ENCODE data around the gene UBE3A. TPM values are rescaled to one million over a fixed set of nuclear protein-coding genes. Genes with fewer than 3 reads are reported as not detected.
A peak's percentile ranks its signal among the peaks of the same experiment; 100 is the strongest.

Gene UBE3A
- 100 to 1,000 TPM; 107 to 121 TPM for total RNA-seq

- Mint-ChIP-seq H3K27me3 (ENCODE audit: low read depth) (no peaks in the 10 kb centered on the region), H3K4me3 (peak within 1 kb of the TSS; percentile 90 to 94), H3K9me3 (no peaks in the 10 kb centered on the region), H3K36me3 (ENCODE audit: insufficient read depth in 2 of 2) (peaks cover 4 to 8% of the 10 kb centered on the region in 2 donors), H3K27ac (peak within 1 kb of the TSS; percentile 95), H3K4me1 (ENCODE audit: low read depth) (peaks cover 32% of the 10 kb centered on the region)
- peak; percentile 91 to 95 for DNase-seq
- ATAC-seq (replicated peaks in 1 of 2) = peak; percentile 93
Observed at GRCh38 chr15:25438601-25439368, at the start of gene UBE3A. Gene UBE3A, minus strand, starts transcription at chr15:25439024. Its CDS starts 29,917 bp downstream, at chr15:25409107.

- ATAC-seq (replicated peaks in 1 of 2) (no peak), DNase-seq (no peak)
- Mint-ChIP-seq H3K4me3 (no peak overlapping the region), H3K36me3 (ENCODE audit: insufficient read depth in 2 of 2) (no peaks in the 10 kb centered on the region), H3K27ac (no peak overlapping the region), H3K4me1 (ENCODE audit: low read depth) (no peaks in the 10 kb centered on the region), H3K9me3 (peaks cover 0 to 3% of the 10 kb centered on the region in 2 donors), H3K27me3 (ENCODE audit: low read depth) (no peaks in the 10 kb centered on the region)
Observed at GRCh38 chr15:25487226-25487884, 48.5 kb upstream of the UBE3A start.

GRCh38 chr15:25486051-25486450 is 47.2 kb upstream of the UBE3A start:
- H3K9me3 Mint-ChIP-seq = peaks cover 0 to 3% of the 10 kb centered on the region in 2 donors
- H3K36me3 Mint-ChIP-seq (ENCODE audit: insufficient read depth in 2 of 2) = no peaks in the 10 kb centered on the region
- H3K4me3 Mint-ChIP-seq = no peak overlapping the region
- no peak overlapping the region for H3K27ac Mint-ChIP-seq
- H3K4me1 Mint-ChIP-seq (ENCODE audit: low read depth) = no peaks in the 10 kb centered on the region
- DNase-seq (no peak), ATAC-seq (replicated peaks in 1 of 2) (no peak)
- H3K27me3 Mint-ChIP-seq (ENCODE audit: low read depth) = peaks cover 3% of the 10 kb centered on the region

GRCh38 chr15:25481208-25481859 is 42.5 kb upstream of the UBE3A start:
- Mint-ChIP-seq H3K9me3 (peaks cover 0 to 4% of the 10 kb centered on the region in 2 donors), H3K4me1 (ENCODE audit: low read depth) (no peaks in the 10 kb centered on the region), H3K36me3 (ENCODE audit: insufficient read depth in 2 of 2) (no peaks in the 10 kb centered on the region), H3K4me3 (no peak overlapping the region), H3K27me3 (ENCODE audit: low read depth) (peaks cover 21% of the 10 kb centered on the region), H3K27ac (no peak overlapping the region)
- ATAC-seq (replicated peaks in 1 of 2) (no peak), DNase-seq (no peak)

- ATAC-seq (replicated peaks in 1 of 2) (no peak), DNase-seq (no peak)
- H3K9me3 Mint-ChIP-seq = peaks cover 0 to 1% of the 10 kb centered on the region in 2 donors
- peaks cover 21% of the 10 kb centered on the region for H3K27me3 Mint-ChIP-seq (ENCODE audit: low read depth)
- no peaks in the 10 kb centered on the region for H3K4me1 Mint-ChIP-seq (ENCODE audit: low read depth)
- H3K36me3 Mint-ChIP-seq (ENCODE audit: insufficient read depth in 2 of 2) = no peaks in the 10 kb centered on the region
- no peak overlapping the region for H3K27ac Mint-ChIP-seq
- no peak overlapping the region for H3K4me3 Mint-ChIP-seq
Observed at GRCh38 chr15:25478313-25478712, 39.5 kb upstream of the UBE3A start.

- peaks cover 0 to 1% of the 10 kb centered on the region in 2 donors for H3K9me3 Mint-ChIP-seq
- H3K36me3 Mint-ChIP-seq (ENCODE audit: insufficient read depth in 2 of 2) = no peaks in the 10 kb centered on the region
- ATAC-seq (replicated peaks in 1 of 2) (no peak), DNase-seq (no peak)
- no peak overlapping the region for H3K27ac Mint-ChIP-seq
- no peaks in the 10 kb centered on the region for H3K4me1 Mint-ChIP-seq (ENCODE audit: low read depth)
- H3K27me3 Mint-ChIP-seq (ENCODE audit: low read depth) = peaks cover 21% of the 10 kb centered on the region
- no peak overlapping the region for H3K4me3 Mint-ChIP-seq
Observed at GRCh38 chr15:25477816-25478215, 39.0 kb upstream of the UBE3A start.

- Mint-ChIP-seq H3K27ac (no peak overlapping the region), H3K4me1 (ENCODE audit: low read depth) (no peaks in the 10 kb centered on the region), H3K27me3 (ENCODE audit: low read depth) (no peaks in the 10 kb centered on the region), H3K36me3 (ENCODE audit: insufficient read depth in 2 of 2) (peaks cover 0 to 2% of the 10 kb centered on the region in 2 donors), H3K4me3 (no peak overlapping the region), H3K9me3 (peaks cover 0 to 7% of the 10 kb centered on the region in 2 donors)
- ATAC-seq (replicated peaks in 1 of 2) (no peak), DNase-seq (no peak)
Observed at GRCh38 chr15:25474251-25474650, 35.4 kb upstream of the UBE3A start.

GRCh38 chr15:25470230-25470629 is 31.4 kb upstream of the UBE3A start:
- Mint-ChIP-seq H3K36me3 (ENCODE audit: insufficient read depth in 2 of 2) (peaks cover 0 to 4% of the 10 kb centered on the region in 2 donors), H3K4me3 (no peak overlapping the region), H3K4me1 (ENCODE audit: low read depth) (no peaks in the 10 kb centered on the region), H3K27ac (no peak overlapping the region), H3K9me3 (peaks cover 2 to 10% of the 10 kb centered on the region in 2 donors), H3K27me3 (ENCODE audit: low read depth) (no peaks in the 10 kb centered on the region)
- DNase-seq (no peak), ATAC-seq (replicated peaks in 1 of 2) (no peak)

- DNase-seq = no peak
- H3K27me3 Mint-ChIP-seq (ENCODE audit: low read depth) = no peaks in the 10 kb centered on the region
- H3K4me1 Mint-ChIP-seq (ENCODE audit: low read depth) = no peaks in the 10 kb centered on the region
- peaks cover 0 to 4% of the 10 kb centered on the region in 2 donors for H3K36me3 Mint-ChIP-seq (ENCODE audit: insufficient read depth in 2 of 2)
- no peak overlapping the region for H3K4me3 Mint-ChIP-seq
- peaks cover 2 to 10% of the 10 kb centered on the region in 2 donors for H3K9me3 Mint-ChIP-seq
- no peak for ATAC-seq (replicated peaks in 1 of 2)
- no peak overlapping the region for H3K27ac Mint-ChIP-seq
Observed at GRCh38 chr15:25469377-25469776, 30.6 kb upstream of the UBE3A start.

GRCh38 chr15:25468611-25469010 is 29.8 kb upstream of the UBE3A start:
- Mint-ChIP-seq H3K9me3 (peaks cover 2 to 10% of the 10 kb centered on the region in 2 donors), H3K4me1 (ENCODE audit: low read depth) (no peaks in the 10 kb centered on the region), H3K36me3 (ENCODE audit: insufficient read depth in 2 of 2) (peaks cover 0 to 4% of the 10 kb centered on the region in 2 donors), H3K4me3 (no peak overlapping the region), H3K27me3 (ENCODE audit: low read depth) (no peaks in the 10 kb centered on the region), H3K27ac (no peak overlapping the region)
- DNase-seq (no peak), ATAC-seq (replicated peaks in 1 of 2) (no peak)

GRCh38 chr15:25465835-25466234 is 27.0 kb upstream of the UBE3A start:
- Mint-ChIP-seq H3K36me3 (ENCODE audit: insufficient read depth in 2 of 2) (peaks cover 0 to 4% of the 10 kb centered on the region in 2 donors), H3K4me3 (no peak overlapping the region), H3K4me1 (ENCODE audit: low read depth) (no peaks in the 10 kb centered on the region), H3K27ac (no peak overlapping the region), H3K9me3 (peaks cover 2 to 6% of the 10 kb centered on the region in 2 donors), H3K27me3 (ENCODE audit: low read depth) (no peaks in the 10 kb centered on the region)
- ATAC-seq (replicated peaks in 1 of 2) (no peak), DNase-seq (no peak)

GRCh38 chr15:25464784-25465183 is 26.0 kb upstream of the UBE3A start:
- H3K9me3 Mint-ChIP-seq = peaks cover 2 to 4% of the 10 kb centered on the region in 2 donors
- no peak overlapping the region for H3K27ac Mint-ChIP-seq
- H3K4me3 Mint-ChIP-seq = no peak overlapping the region
- peaks cover 0 to 2% of the 10 kb centered on the region in 2 donors for H3K36me3 Mint-ChIP-seq (ENCODE audit: insufficient read depth in 2 of 2)
- ATAC-seq (replicated peaks in 1 of 2) (no peak), DNase-seq (no peak)
- no peaks in the 10 kb centered on the region for H3K27me3 Mint-ChIP-seq (ENCODE audit: low read depth)
- H3K4me1 Mint-ChIP-seq (ENCODE audit: low read depth) = no peaks in the 10 kb centered on the region

GRCh38 chr15:25464383-25464782 is 25.6 kb upstream of the UBE3A start:
- ATAC-seq (replicated peaks in 1 of 2) = no peak

More at GRCh38 chr15:25464383-25464782, 25.6 kb upstream of the UBE3A start:
- Mint-ChIP-seq H3K27me3 (ENCODE audit: low read depth) (no peaks in the 10 kb centered on the region), H3K4me3 (no peak overlapping the region), H3K36me3 (ENCODE audit: insufficient read depth in 2 of 2) (peaks cover 0 to 2% of the 10 kb centered on the region in 2 donors), H3K4me1 (ENCODE audit: low read depth) (no peaks in the 10 kb centered on the region), H3K27ac (no peak overlapping the region), H3K9me3 (peaks cover 2 to 4% of the 10 kb centered on the region in 2 donors)
- no peak for DNase-seq

Measured in activated T-cell treated with anti-CD3 and anti-CD28 coated beads, Interleukin-2, amount 50 U/mL, for 72 hours (primary cell).